IMR-90 (cell line): ENCODE results near the gene DLD. TPM values are rescaled to one million over a fixed set of nuclear protein-coding genes. Genes with fewer than 3 reads are reported as not detected.

Experiments used
- ATAC-seq: fragments of 200-7000 bp; cut with Tn5 transposase; 2 replicates; pipeline ENCODE4 v1.9.1; 2020; ENCODE audit warnings: low read depth, mild to moderate bottlenecking, moderate library complexity
- BruUV-seq: library from RNA; stranded (reverse); fragments of 400-500 nt; replicated peaks from 2 replicates; lab custom pipeline; 2021; lab: Mats Ljungman, UMichigan
- CTCF ChIA-PET: fragments of 300-600 bp; formaldehyde crosslinking; extraction: SDS; loops from one replicate; lab custom pipeline; 2021; ENCODE audit warnings: antibody characterized with exemption; lab: Yijun Ruan, JAX
- POLR2A ChIA-PET: fragments of 300-600 bp; sonication (Branson Sonifier 250); formaldehyde crosslinking; loops from one replicate; lab custom pipeline; 2022; ENCODE audit warnings: antibody characterized with exemption; ENCODE audit not compliant: unreplicated experiment; lab: Charles Lee
- DNase-seq: peaks from one replicate; pipeline ENCODE4 v3.0.0; 2013
- H2AFZ ChIP-seq: replicated peaks from 2 replicates; pipeline ENCODE3; 2013; ENCODE audit warnings: low read length, mild to moderate bottlenecking; ENCODE audit not compliant: poor library complexity
- H2AK5ac ChIP-seq: 2 replicates; pipeline ENCODE4 v1.6.1; 2013; ENCODE audit warnings: low read depth, low read length, inconsistent platforms
- H2AK9ac ChIP-seq: replicated peaks from 2 replicates; pipeline ENCODE3; 2013; ENCODE audit warnings: mild to moderate bottlenecking, low read depth, low read length, moderate library complexity; ENCODE audit not compliant: poor library complexity
- H2BK120ac ChIP-seq: 2 replicates; pipeline ENCODE4 v1.6.1; 2013; ENCODE audit warnings: low read depth, low read length, inconsistent platforms
- H2BK15ac ChIP-seq: 3 replicates; pipeline ENCODE4 v1.6.1; 2013; ENCODE audit warnings: low read depth, low read length, inconsistent platforms
- H2BK20ac ChIP-seq: 2 replicates; pipeline ENCODE4 v1.6.1; 2013; ENCODE audit warnings: low read depth, mild to moderate bottlenecking, inconsistent platforms, low read length, moderate library complexity
- H2BK5ac ChIP-seq: 2 replicates; pipeline ENCODE4 v1.6.1; 2013; ENCODE audit warnings: mild to moderate bottlenecking, low read depth, low read length, inconsistent platforms; ENCODE audit not compliant: poor library complexity, severe bottlenecking
- H3K14ac ChIP-seq: replicated peaks from 2 replicates; pipeline ENCODE4 v1.6.1; 2013; ENCODE audit warnings: low read depth, low read length, inconsistent platforms
- H3K18ac ChIP-seq: 2 replicates; pipeline ENCODE4 v1.6.1; 2013; ENCODE audit warnings: low read depth, low read length, control low read depth
- H3K23ac ChIP-seq: 2 replicates; pipeline ENCODE4 v1.6.1; 2013; ENCODE audit warnings: low read depth, low read length, inconsistent platforms
- H3K27ac ChIP-seq: 2 replicates; pipeline ENCODE4 v1.5.1; 2013; ENCODE audit warnings: mild to moderate bottlenecking, control low read depth, low read length; ENCODE audit not compliant: insufficient read depth
- H3K27me3 ChIP-seq: 2 replicates; pipeline ENCODE4 v1.6.1; 2013; ENCODE audit warnings: low read length; ENCODE audit not compliant: control insufficient read depth, insufficient read depth
- H3K36me3 ChIP-seq: 2 replicates; pipeline ENCODE4 v1.6.1; 2013; ENCODE audit warnings: low read length, mixed read lengths; ENCODE audit not compliant: control insufficient read depth, insufficient read depth
- H3K4ac ChIP-seq: 2 replicates; pipeline ENCODE4 v1.6.1; 2013; ENCODE audit warnings: low read depth, low read length, inconsistent platforms
- H3K4me1 ChIP-seq: 2 replicates; pipeline ENCODE4 v1.6.1; 2013; ENCODE audit warnings: low read length, mixed read lengths; ENCODE audit not compliant: control insufficient read depth, insufficient read depth
- H3K4me2 ChIP-seq: 2 replicates; pipeline ENCODE4 v1.6.1; 2013; ENCODE audit warnings: low read depth, mild to moderate bottlenecking, control low read depth, low read length, moderate library complexity
- H3K4me3 ChIP-seq: 2 replicates; pipeline ENCODE4 v1.5.1; 2013; ENCODE audit warnings: low read depth, mild to moderate bottlenecking, control low read depth, low read length, moderate library complexity; ENCODE audit not compliant: insufficient read depth
- H3K56ac ChIP-seq: 2 replicates; pipeline ENCODE4 v1.6.1; 2013; ENCODE audit warnings: low read length, inconsistent platforms; ENCODE audit not compliant: insufficient read depth; ENCODE audit errors: extremely low read depth
- H3K79me1 ChIP-seq, 2 experiments: 2 replicates each; pipeline ENCODE4 v1.6.1; 2013; ENCODE audit warnings: low read length in 2 of 2, inconsistent platforms in 1 of 2, low read depth in 1 of 2
- H3K9ac ChIP-seq: 2 replicates; pipeline ENCODE4 v1.6.1; 2013; ENCODE audit warnings: low read depth, low read length, control low read depth
- H3K9me1 ChIP-seq: 2 replicates; pipeline ENCODE4 v1.6.1; 2013; ENCODE audit warnings: low read length, inconsistent platforms; ENCODE audit not compliant: insufficient read depth
- H3K9me3 ChIP-seq: 2 replicates; pipeline ENCODE4 v1.6.1; 2013; ENCODE audit warnings: low read length; ENCODE audit not compliant: control insufficient read depth, insufficient read depth
- H4K20me1 ChIP-seq: 2 replicates; pipeline ENCODE4 v1.6.1; 2013; ENCODE audit warnings: low read length, inconsistent platforms; ENCODE audit not compliant: insufficient read depth
- H4K5ac ChIP-seq: 2 replicates; pipeline ENCODE4 v1.6.1; 2013; ENCODE audit warnings: mild to moderate bottlenecking, low read depth, low read length, control low read depth
- H4K8ac ChIP-seq, 2 experiments: 2 replicates each; pipeline ENCODE4 v1.6.1; 2013; ENCODE audit warnings: low read depth in 2 of 2, low read length in 2 of 2, control low read depth in 1 of 2, inconsistent platforms in 1 of 2
- H4K91ac ChIP-seq: 2 replicates; pipeline ENCODE4 v1.6.1; 2013; ENCODE audit warnings: low read depth, low read length, inconsistent platforms; ENCODE audit not compliant: insufficient read depth
- CHD1 ChIP-seq: IDR thresholded peaks from 2 replicates; pipeline ENCODE4 v1.6.1; 2012; ENCODE audit warnings: low read depth, low read length, improper control_type of control experiment
- MAFK ChIP-seq: IDR thresholded peaks from 2 replicates; pipeline ENCODE4 v1.6.1; 2012; ENCODE audit warnings: low read depth, low read length, improper control_type of control experiment
- MAZ ChIP-seq: IDR thresholded peaks from 2 replicates; pipeline ENCODE4 v1.6.1; 2012; ENCODE audit warnings: low read depth, mild to moderate bottlenecking, low read length, improper control_type of control experiment, moderate library complexity, borderline replicate concordance
- NFE2L2 ChIP-seq: fragments of 150-350 bp; IDR thresholded peaks from 2 replicates; pipeline ENCODE4 v1.6.1; 2016; ENCODE audit warnings: low read depth, mild to moderate bottlenecking, low read length
- POLR2A ChIP-seq: IDR thresholded peaks from 2 replicates; pipeline ENCODE4 v1.6.1; 2012; ENCODE audit warnings: mild to moderate bottlenecking, low read depth, low read length
- RCOR1 ChIP-seq: IDR thresholded peaks from 2 replicates; pipeline ENCODE4 v1.6.1; 2012; ENCODE audit warnings: mild to moderate bottlenecking, low read length, improper control_type of control experiment; ENCODE audit not compliant: insufficient replicate concordance
- RFX5 ChIP-seq: IDR thresholded peaks from 2 replicates; pipeline ENCODE4 v1.8.0; 2012; ENCODE audit warnings: low read depth, mild to moderate bottlenecking, low read length, moderate library complexity
- SMC3 ChIP-seq: fragments of 150-350 bp; IDR thresholded peaks from 2 replicates; pipeline ENCODE4 v1.6.1; 2016; ENCODE audit warnings: low read depth, mild to moderate bottlenecking, antibody characterized with exemption, low read length, moderate library complexity
- WGBS, 2 experiments: methylation state at CpG; one replicate each; pipeline versions ENCODE4 v1.1.5 to v1.1.7; 2013; ENCODE audit warnings: missing lambda C conversion rate in 2 of 2; ENCODE audit not compliant: insufficient read length in 1 of 2; ENCODE audit errors: extremely low coverage in 2 of 2; 5-methylcytosine and 5-hydroxymethylcytosine counted together
- dilution Hi-C: fragments of 300-500 bp; cut with HindIII; formaldehyde crosslinking; loops from one replicate; pipeline ENCODE4 v1.14.3; 2018; ENCODE audit warnings: low sequenced_read_pairs; ENCODE audit not compliant: unreplicated experiment
- in situ Hi-C: fragments of 300-500 bp; cut with MboI; formaldehyde crosslinking; loops from 3 replicates; pipeline ENCODE4 v1.14.3; 2019; ENCODE audit warnings: low sequenced_read_pairs, inconsistent platforms, mixed read lengths
- intact Hi-C: fragments of 100-400 bp; cut with micrococcal nuclease; formaldehyde crosslinking; loops from 2 replicates; pipeline ENCODE4 v1.10.0; 2022
- polyA plus RNA-seq, 3 experiments: library from polyadenylated mRNA; depleted of rRNA; stranded (reverse); fragments of >200 nt; gene quantifications; 2 replicates each; pipeline ENCODE4 v1.2.3, GENCODE V29; 2012; ENCODE audit warnings: low replicate concordance in 1 of 3
- total RNA-seq: library from RNA; depleted of rRNA; stranded (reverse); fragments of >200 nt; gene quantifications from 2 replicates; pipeline ENCODE4 v1.2.3, GENCODE V29; 2012
- TF ChIP-seq, protein P1 (sequence below): conservative IDR thresholded peaks from 2 replicates; pipeline ENCODE4 v1.5.1; 2012; ENCODE audit warnings: mild to moderate bottlenecking, low read depth, low read length, improper control_type of control experiment

Gene DLD
- total and polyA plus RNA-seq, 2 of the 4 experiments (the other 2 are of a cell fraction), result 121 to 361 TPM

DNA sequence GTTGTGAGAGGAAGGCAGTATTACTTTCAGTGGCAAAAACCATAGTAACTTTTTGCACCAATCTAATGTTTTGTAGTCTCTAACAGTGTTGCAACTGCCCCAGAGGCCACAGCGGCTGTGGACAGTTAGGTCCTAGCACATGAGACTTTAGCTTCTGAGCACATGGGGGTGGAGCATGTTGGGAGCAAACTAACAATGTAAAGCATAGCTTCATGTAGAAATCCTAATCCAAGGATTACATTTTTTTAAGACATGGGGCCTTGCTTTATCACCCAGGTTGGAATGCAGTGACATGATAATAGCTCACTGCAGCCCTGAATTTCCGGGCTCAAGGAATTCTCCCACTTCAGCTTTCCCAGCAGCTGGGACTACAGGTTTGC is 62.9 kb downstream of the DLD start (continued):
- TF ChIP-seq, protein P1, sequence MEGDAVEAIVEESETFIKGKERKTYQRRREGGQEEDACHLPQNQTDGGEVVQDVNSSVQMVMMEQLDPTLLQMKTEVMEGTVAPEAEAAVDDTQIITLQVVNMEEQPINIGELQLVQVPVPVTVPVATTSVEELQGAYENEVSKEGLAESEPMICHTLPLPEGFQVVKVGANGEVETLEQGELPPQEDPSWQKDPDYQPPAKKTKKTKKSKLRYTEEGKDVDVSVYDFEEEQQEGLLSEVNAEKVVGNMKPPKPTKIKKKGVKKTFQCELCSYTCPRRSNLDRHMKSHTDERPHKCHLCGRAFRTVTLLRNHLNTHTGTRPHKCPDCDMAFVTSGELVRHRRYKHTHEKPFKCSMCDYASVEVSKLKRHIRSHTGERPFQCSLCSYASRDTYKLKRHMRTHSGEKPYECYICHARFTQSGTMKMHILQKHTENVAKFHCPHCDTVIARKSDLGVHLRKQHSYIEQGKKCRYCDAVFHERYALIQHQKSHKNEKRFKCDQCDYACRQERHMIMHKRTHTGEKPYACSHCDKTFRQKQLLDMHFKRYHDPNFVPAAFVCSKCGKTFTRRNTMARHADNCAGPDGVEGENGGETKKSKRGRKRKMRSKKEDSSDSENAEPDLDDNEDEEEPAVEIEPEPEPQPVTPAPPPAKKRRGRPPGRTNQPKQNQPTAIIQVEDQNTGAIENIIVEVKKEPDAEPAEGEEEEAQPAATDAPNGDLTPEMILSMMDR, result no peak
- TF ChIP-seq RFX5, result no peak
- no peak for TF ChIP-seq NFE2L2
- TF ChIP-seq RCOR1, result no peak

DNA sequence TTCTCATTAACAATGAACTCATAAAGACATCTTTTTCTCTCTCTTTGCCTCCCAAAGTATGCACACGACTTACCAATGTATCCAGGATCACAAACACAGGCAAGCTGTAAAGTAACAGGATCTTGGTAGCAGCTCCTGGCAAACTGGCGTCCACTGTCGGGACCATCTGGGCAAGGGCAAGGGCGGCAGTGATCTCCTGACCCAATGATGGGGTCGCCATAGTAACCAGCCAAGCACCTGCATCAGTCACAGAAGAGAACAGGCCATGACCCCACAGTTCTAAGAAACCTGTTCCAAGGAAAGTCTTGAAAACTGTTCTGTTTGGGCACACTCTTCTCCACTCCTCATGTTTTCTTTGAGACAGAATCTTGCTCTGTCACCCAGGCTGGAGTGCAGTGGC is 64.4 kb downstream of the DLD start:
- no peaks in the 10 kb centered on the region for H3K9me3 ChIP-seq
- no peak overlapping the region for H3K4me2 ChIP-seq
- H3K56ac ChIP-seq, result no peak overlapping the region
- ATAC-seq, result no peak
- H3K23ac ChIP-seq, result no peak overlapping the region
- no peak for DNase-seq
- H2BK120ac ChIP-seq, result no peak overlapping the region
- 73% methylated on average over 4 of the region's 5 CpGs; no CpG with 5 or more reads in 1 of the 2 experiments for WGBS, 2 experiments
- no peak overlapping the region for H2BK20ac ChIP-seq
- CTCF ChIA-PET, result interaction anchor here (1.6 kb wide), 1 partner anchor 191 kb away, joined by 3 read pairs; no protein-coding TSS in a partner anchor
- H2AK9ac ChIP-seq, result no peak overlapping the region
- POLR2A ChIA-PET, result no interaction called here
- no peak overlapping the region for H3K14ac ChIP-seq
- H4K20me1 ChIP-seq, result peaks cover 34% of the 10 kb centered on the region
- dilution Hi-C loops, result no loop called here
- no peak overlapping the region for H3K4ac ChIP-seq
- H3K27ac ChIP-seq, result no peak overlapping the region
- BruUV-seq, result no TSS peak
- H4K91ac ChIP-seq, result no peak overlapping the region
- H3K9ac ChIP-seq, result no peak overlapping the region
- H3K18ac ChIP-seq, result no peak overlapping the region
- H3K79me1 ChIP-seq, result peaks cover 10 to 46% of the 10 kb centered on the region in 2 experiments
- peaks cover 64% of the 10 kb centered on the region for H3K36me3 ChIP-seq
- no peak overlapping the region for H4K8ac ChIP-seq
- H2BK15ac ChIP-seq, result no peak overlapping the region
- H3K4me3 ChIP-seq, result no peak overlapping the region
- in situ Hi-C loops, result no loop called here
- TF ChIP-seq NFE2L2, result no peak
- TF ChIP-seq SMC3, result no peak
- no peak for TF ChIP-seq MAZ
- no peak for TF ChIP-seq CHD1
- TF ChIP-seq POLR2A, result no peak
- TF ChIP-seq MAFK, result no peak
- peaks cover 33% of the 10 kb centered on the region for H3K9me1 ChIP-seq
- H3K27me3 ChIP-seq, result no peaks in the 10 kb centered on the region
- no peak overlapping the region for H4K5ac ChIP-seq
- H2AFZ ChIP-seq, result no peak overlapping the region
- H2AK5ac ChIP-seq, result no peak overlapping the region; the same call in 1 of the 2 replicates
- no peak overlapping the region for H2BK5ac ChIP-seq
- H3K4me1 ChIP-seq, result peaks cover 25% of the 10 kb centered on the region
- intact Hi-C loops, result no loop called here
